PC-3 (cell line): ENCODE data around the gene SCAANT1. TPM values are rescaled to one million over a fixed set of nuclear protein-coding genes. Genes with fewer than 3 reads are reported as not detected.

Experiments used
- ATAC-seq: fragments of 200-7000 bp; cut with Tn5 transposase; 2 replicates; pipeline ENCODE4 v1.9.1; 2020; ENCODE audit warnings: mild to moderate bottlenecking, moderate library complexity
- BruUV-seq: library from RNA; stranded (reverse); fragments of 400-500 nt; replicated peaks from 2 replicates; lab custom pipeline; 2021; lab: Mats Ljungman, UMichigan
- CTCF ChIA-PET: fragments of 300-600 bp; sonication (Branson Sonifier 250); formaldehyde crosslinking; loops from one replicate; lab custom pipeline; 2022; ENCODE audit warnings: antibody characterized with exemption; lab: Charles Lee
- POLR2A ChIA-PET: fragments of 300-600 bp; sonication (Branson Sonifier 250); formaldehyde crosslinking; loops from one replicate; lab custom pipeline; 2022; ENCODE audit warnings: antibody characterized with exemption; ENCODE audit not compliant: unreplicated experiment; lab: Charles Lee
- DNase-seq: peaks from one replicate; pipeline ENCODE4 v3.0.0-alpha.2; 2015
- H2AFZ ChIP-seq: fragments of 300-600 bp; sonication (generic); 2 replicates; pipeline ENCODE4 v1.6.0; 2016; ENCODE audit warnings: antibody characterized with exemption, low read length
- H3F3A ChIP-seq: fragments of 300-600 bp; sonication (generic); one replicate; pipeline ENCODE4 v1.6.0; 2017; ENCODE audit warnings: antibody characterized with exemption, low read length, control low read depth, mild to moderate bottlenecking; ENCODE audit not compliant: unreplicated experiment
- H3K27ac ChIP-seq: fragments of 300-600 bp; sonication (generic); 2 replicates; pipeline ENCODE4 v1.5.1; 2016; ENCODE audit warnings: mild to moderate bottlenecking, low read length
- H3K27me3 ChIP-seq: fragments of 300-600 bp; sonication (generic); 2 replicates; pipeline ENCODE4 v1.6.1; 2016; ENCODE audit warnings: low read length, mixed read lengths
- H3K36me3 ChIP-seq: fragments of 300-600 bp; sonication (generic); 2 replicates; pipeline ENCODE4 v1.6.1; 2016; ENCODE audit warnings: low read depth, mixed run types, low read length, mixed read lengths
- H3K4me1 ChIP-seq: fragments of 300-600 bp; sonication (generic); 2 replicates; pipeline ENCODE4 v1.5.1; 2016; ENCODE audit warnings: low read length; ENCODE audit not compliant: insufficient read depth
- H3K4me2 ChIP-seq: fragments of 300-600 bp; sonication (generic); 2 replicates; pipeline ENCODE4 v1.6.0; 2016; ENCODE audit warnings: low read length
- H3K4me3 ChIP-seq: fragments of 300-600 bp; sonication (generic); 2 replicates; pipeline ENCODE4 v1.5.1; 2016; ENCODE audit warnings: mild to moderate bottlenecking, low read length, mixed read lengths
- H3K79me2 ChIP-seq: fragments of 300-600 bp; sonication (generic); 2 replicates; pipeline ENCODE4 v1.6.1; 2017; ENCODE audit warnings: low read length, mixed read lengths
- H3K9ac ChIP-seq: fragments of 300-600 bp; sonication (generic); 2 replicates; pipeline ENCODE4 v1.6.0; 2016; ENCODE audit warnings: mild to moderate bottlenecking, low read length
- H3K9me2 ChIP-seq: fragments of 300-600 bp; sonication (generic); replicated peaks from 2 replicates; pipeline ENCODE4 v1.6.1; 2016; ENCODE audit warnings: mixed run types, low read length, mixed read lengths
- H3K9me3 ChIP-seq: fragments of 300-600 bp; sonication (generic); 2 replicates; pipeline ENCODE4 v1.6.1; 2016; ENCODE audit warnings: low read length, mixed read lengths
- H4K20me1 ChIP-seq: fragments of 300-600 bp; sonication (generic); 2 replicates; pipeline ENCODE4 v1.6.1; 2016; ENCODE audit warnings: low read length, mixed read lengths
- EZH2 ChIP-seq: fragments of 300-600 bp; sonication (generic); IDR thresholded peaks from one replicate; pipeline ENCODE4 v1.6.1; 2017; ENCODE audit warnings: antibody characterized with exemption, mild to moderate bottlenecking, low read length; ENCODE audit not compliant: unreplicated experiment
- EZH2phosphoT487 ChIP-seq: fragments of 300-600 bp; sonication (generic); IDR thresholded peaks from 2 replicates; pipeline ENCODE4 v1.6.1; 2018; ENCODE audit warnings: mild to moderate bottlenecking, antibody characterized with exemption, low read length, borderline replicate concordance
- intact Hi-C: fragments of 100-400 bp; cut with micrococcal nuclease; formaldehyde crosslinking; loops from 2 replicates; pipeline ENCODE4 v1.9.0; 2023
- total RNA-seq: library from RNA; depleted of rRNA; stranded (reverse); fragments of >200 nt; gene quantifications from 2 replicates; pipeline ENCODE4 v1.2.3, GENCODE V29; 2014
- TF ChIP-seq, protein P1 (sequence below): fragments of 300-600 bp; sonication (generic); conservative IDR thresholded peaks from 2 replicates; pipeline ENCODE4 v1.5.1; 2017; ENCODE audit warnings: antibody characterized with exemption, low read depth, mild to moderate bottlenecking, low read length

SCAANT1 gene
- total RNA-seq, 1 experiment from 2014 or later, result not detected

- ChIA-PET CTCF (no interaction called here), POLR2A (no interaction called here)
- DNase-seq (no peak), ATAC-seq (no peak)
- H3K4me3 ChIP-seq, result no peak overlapping the region
- H3K36me3 ChIP-seq, result no peaks in the 10 kb centered on the region
- no peak overlapping the region for H3K27ac ChIP-seq
- no peaks in the 10 kb centered on the region for H3K9me3 ChIP-seq
- no peak overlapping the region for H3K9ac ChIP-seq
- intact Hi-C loops, result no loop called here
- BruUV-seq, result no TSS peak
- peaks cover 20% of the 10 kb centered on the region for H3K4me1 ChIP-seq
- no peaks in the 10 kb centered on the region for H4K20me1 ChIP-seq
- no peak overlapping the region for H3K4me2 ChIP-seq
- no peak overlapping the region for H2AFZ ChIP-seq
- TF ChIP-seq EZH2, result no peak
- TF ChIP-seq EZH2phosphoT487, result no peak
- TF ChIP-seq, protein P1, sequence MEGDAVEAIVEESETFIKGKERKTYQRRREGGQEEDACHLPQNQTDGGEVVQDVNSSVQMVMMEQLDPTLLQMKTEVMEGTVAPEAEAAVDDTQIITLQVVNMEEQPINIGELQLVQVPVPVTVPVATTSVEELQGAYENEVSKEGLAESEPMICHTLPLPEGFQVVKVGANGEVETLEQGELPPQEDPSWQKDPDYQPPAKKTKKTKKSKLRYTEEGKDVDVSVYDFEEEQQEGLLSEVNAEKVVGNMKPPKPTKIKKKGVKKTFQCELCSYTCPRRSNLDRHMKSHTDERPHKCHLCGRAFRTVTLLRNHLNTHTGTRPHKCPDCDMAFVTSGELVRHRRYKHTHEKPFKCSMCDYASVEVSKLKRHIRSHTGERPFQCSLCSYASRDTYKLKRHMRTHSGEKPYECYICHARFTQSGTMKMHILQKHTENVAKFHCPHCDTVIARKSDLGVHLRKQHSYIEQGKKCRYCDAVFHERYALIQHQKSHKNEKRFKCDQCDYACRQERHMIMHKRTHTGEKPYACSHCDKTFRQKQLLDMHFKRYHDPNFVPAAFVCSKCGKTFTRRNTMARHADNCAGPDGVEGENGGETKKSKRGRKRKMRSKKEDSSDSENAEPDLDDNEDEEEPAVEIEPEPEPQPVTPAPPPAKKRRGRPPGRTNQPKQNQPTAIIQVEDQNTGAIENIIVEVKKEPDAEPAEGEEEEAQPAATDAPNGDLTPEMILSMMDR, result no peak
- H3F3A ChIP-seq, result no peaks in the 10 kb centered on the region
- H3K79me2 ChIP-seq, result peaks cover 48% of the 10 kb centered on the region
- H3K9me2 ChIP-seq, result no peaks in the 10 kb centered on the region
- no peaks in the 10 kb centered on the region for H3K27me3 ChIP-seq
These were observed 37.4 kb downstream of the SCAANT1 start for GRCh38 chr3:63874769-63875168.

DNA sequence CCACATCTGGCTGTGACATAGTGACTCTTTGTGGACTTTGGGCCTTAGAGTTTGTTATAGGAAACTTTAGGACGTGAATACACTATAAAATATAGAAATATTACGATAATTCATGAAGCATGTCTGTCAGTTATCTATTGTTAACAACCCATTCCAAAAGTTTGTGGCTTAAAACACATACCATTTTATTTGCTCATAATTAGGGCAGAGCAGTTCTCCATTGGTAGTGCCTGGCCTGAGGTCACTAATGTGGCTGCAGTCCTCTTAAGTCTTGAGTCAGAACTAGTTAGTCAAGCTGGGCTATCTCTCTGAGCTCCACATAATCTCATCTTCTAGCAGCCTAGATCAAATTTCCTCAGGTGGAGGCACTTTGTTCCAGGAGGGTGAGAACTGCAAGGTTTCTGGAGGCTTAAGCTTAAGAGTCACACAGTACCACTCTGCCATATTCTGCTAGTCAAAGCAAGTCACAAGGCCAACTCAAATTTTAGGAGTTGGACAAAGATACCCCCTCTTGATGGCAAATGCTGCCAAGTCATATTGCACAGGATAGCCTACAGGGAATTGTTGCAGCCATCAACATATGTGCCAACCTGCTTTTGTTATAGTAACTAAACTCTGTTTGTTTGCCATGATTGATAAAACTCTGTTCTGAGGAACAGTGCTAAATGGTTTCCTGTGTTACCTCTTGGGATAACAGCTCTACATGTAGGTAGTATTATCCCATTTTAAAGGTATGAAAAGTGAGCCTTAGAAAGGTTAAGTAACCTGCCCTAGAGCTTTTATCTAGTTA is 39.9 kb downstream of the SCAANT1 start:
- Histone ChIP-seq H2AFZ (no peak overlapping the region), H3F3A (no peaks in the 10 kb centered on the region), H3K27ac (peak overlapping the region; percentile 95), H3K79me2 (peaks cover 63% of the 10 kb centered on the region), H3K27me3 (no peaks in the 10 kb centered on the region), H3K4me1 (peaks cover 20% of the 10 kb centered on the region), H3K36me3 (no peaks in the 10 kb centered on the region), H3K9me2 (no peaks in the 10 kb centered on the region), H3K4me2 (peak overlapping the region; percentile 57), H3K4me3 (no peak overlapping the region), H3K9me3 (no peaks in the 10 kb centered on the region), H3K9ac (peak overlapping the region; percentile 62), H4K20me1 (no peaks in the 10 kb centered on the region)
- ChIA-PET CTCF (no interaction called here), POLR2A (interaction anchor here (0.5 kb wide), 1 partner anchor 39 kb away, joined by 3 read pairs; no protein-coding TSS in a partner anchor)
- no peak for TF ChIP-seq EZH2phosphoT487
- TF ChIP-seq, protein P1, result no peak
- no peak for TF ChIP-seq EZH2
- ATAC-seq (peak; percentile 93), DNase-seq (peak; percentile 74)
- intact Hi-C loops, result no loop called here
- no TSS peak for BruUV-seq

DNA sequence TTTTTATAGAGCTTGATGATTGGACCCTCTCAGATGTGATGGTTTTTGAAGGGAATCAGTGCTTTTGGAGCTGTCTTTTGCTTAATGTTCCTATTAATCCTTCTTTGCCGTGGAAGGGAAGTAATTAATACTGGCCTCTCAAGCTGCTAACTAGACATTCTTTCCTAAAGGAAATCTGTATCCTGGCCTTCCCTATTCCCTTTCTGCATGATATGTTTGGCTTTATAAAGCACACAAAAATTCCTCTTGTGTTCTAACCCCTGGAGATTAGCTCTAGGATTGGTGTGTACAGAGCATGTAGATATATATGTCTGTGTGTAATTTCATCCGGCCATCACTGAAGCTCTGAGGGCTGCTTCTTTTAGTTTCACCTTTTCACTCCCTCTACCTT is 41.6 kb downstream of the SCAANT1 start:
- DNase-seq (no peak), ATAC-seq (no peak)
- ChIA-PET POLR2A (no interaction called here), CTCF (no interaction called here)
- no peaks in the 10 kb centered on the region for H3F3A ChIP-seq
- H2AFZ ChIP-seq, result no peak overlapping the region
- 0 out of 2 replicates have a peak overlapping the region, but pooled peaks have one; percentile 31 for H3K9ac ChIP-seq
- TF ChIP-seq EZH2, result no peak
- TF ChIP-seq EZH2phosphoT487, result no peak
- TF ChIP-seq, protein P1, result no peak
- no peaks in the 10 kb centered on the region for H3K9me3 ChIP-seq
- H3K36me3 ChIP-seq, result no peaks in the 10 kb centered on the region
- H3K27me3 ChIP-seq, result no peaks in the 10 kb centered on the region
- intact Hi-C loops, result no loop called here
- no peaks in the 10 kb centered on the region for H3K9me2 ChIP-seq
- H3K4me2 ChIP-seq, result no peak overlapping the region
- H3K4me1 ChIP-seq, result peaks cover 20% of the 10 kb centered on the region
- H3K4me3 ChIP-seq, result no peak overlapping the region
- H3K27ac ChIP-seq, result peak overlapping the region; percentile 75
- peaks cover 62% of the 10 kb centered on the region for H3K79me2 ChIP-seq
- no peaks in the 10 kb centered on the region for H4K20me1 ChIP-seq
- no TSS peak for BruUV-seq
